SU-DHL-6 (cell line): ENCODE data around the gene PLLP.
A peak's percentile ranks its signal among the peaks of the same experiment; 100 is the strongest.

ENCODE experiments used
- H2AFZ ChIP-seq: fragments of 200-600 bp; sonication (generic); 2 replicates; pipeline ENCODE4 v1.6.1; 2014; ENCODE audit warnings: low read depth, mild to moderate bottlenecking, moderate library complexity, mixed read lengths, antibody characterized with exemption, low read length; ENCODE audit not compliant: severe bottlenecking
- H3F3A ChIP-seq: fragments of 200-600 bp; shearing (Covaris generic); 2 replicates; pipeline ENCODE4 v1.6.0; 2016; ENCODE audit warnings: antibody characterized with exemption, mild to moderate bottlenecking; ENCODE audit not compliant: insufficient read depth
- H3K27ac ChIP-seq: fragments of 200-600 bp; sonication (generic); 2 replicates; pipeline ENCODE4 v1.5.1; 2016; ENCODE audit warnings: low read depth, mild to moderate bottlenecking, low read length, moderate library complexity, mixed read lengths
- H3K27me3 ChIP-seq: fragments of 200-600 bp; sonication (generic), shearing (Covaris generic); 2 replicates; pipeline ENCODE4 v1.6.0; 2014; ENCODE audit warnings: mild to moderate bottlenecking, low read length
- H3K36me3 ChIP-seq: fragments of 200-600 bp; sonication (generic); 2 replicates; pipeline ENCODE4 v1.6.1; 2014; ENCODE audit warnings: mild to moderate bottlenecking, low read length, mixed read lengths
- H3K4me2 ChIP-seq: fragments of 300-600, 200-600 bp; shearing (Covaris generic), sonication (generic); 2 replicates; pipeline ENCODE4 v1.6.0; 2014; ENCODE audit warnings: low read length, low read depth, mild to moderate bottlenecking; ENCODE audit not compliant: poor library complexity, severe bottlenecking
- H3K4me3 ChIP-seq: fragments of 200-600 bp; sonication (generic); 2 replicates; pipeline ENCODE4 v1.5.1; 2014; ENCODE audit warnings: antibody characterized with exemption, low read length, mild to moderate bottlenecking, mixed read lengths; ENCODE audit not compliant: insufficient read depth, poor library complexity, severe bottlenecking
- H3K79me2 ChIP-seq: fragments of 200-600 bp; sonication (generic); 2 replicates; pipeline ENCODE4 v1.6.1; 2014; ENCODE audit warnings: mild to moderate bottlenecking, low read length, moderate library complexity; ENCODE audit not compliant: insufficient read depth
- H3K9ac ChIP-seq: fragments of 200-600 bp; sonication (generic); 2 replicates; pipeline ENCODE4 v1.7.0; 2014; ENCODE audit warnings: mild to moderate bottlenecking, low read length
- H3K9me2 ChIP-seq: fragments of 200-600 bp; sonication (generic); replicated peaks from 2 replicates; pipeline ENCODE4 v1.6.1; 2014; ENCODE audit warnings: low read length; ENCODE audit not compliant: insufficient read depth
- H3K9me3 ChIP-seq: fragments of 200-600 bp; sonication (generic); 2 replicates; pipeline ENCODE4 v1.6.1; 2014; ENCODE audit warnings: low read length, mixed read lengths; ENCODE audit not compliant: insufficient read depth
- H4K20me1 ChIP-seq: fragments of 200-600 bp; sonication (generic); 2 replicates; pipeline ENCODE4 v1.6.1; 2014; ENCODE audit warnings: low read depth, mild to moderate bottlenecking, antibody characterized with exemption, low read length, moderate library complexity, mixed read lengths
- EZH2phosphoT487 ChIP-seq: fragments of 200-600 bp; sonication (generic), shearing (Covaris generic); conservative IDR thresholded peaks from 2 replicates; pipeline ENCODE4 v1.6.1; 2018; ENCODE audit warnings: mild to moderate bottlenecking, antibody characterized with exemption, low read length, moderate library complexity, mixed read lengths
- TF ChIP-seq, protein P1 (sequence below): fragments of 200-600 bp; sonication (generic); IDR thresholded peaks from one replicate; pipeline ENCODE4 v1.5.1; 2017; ENCODE audit warnings: antibody characterized with exemption, mild to moderate bottlenecking, low read length, moderate library complexity; ENCODE audit not compliant: insufficient read depth, poor library complexity, severe bottlenecking

Gene PLLP

DNA sequence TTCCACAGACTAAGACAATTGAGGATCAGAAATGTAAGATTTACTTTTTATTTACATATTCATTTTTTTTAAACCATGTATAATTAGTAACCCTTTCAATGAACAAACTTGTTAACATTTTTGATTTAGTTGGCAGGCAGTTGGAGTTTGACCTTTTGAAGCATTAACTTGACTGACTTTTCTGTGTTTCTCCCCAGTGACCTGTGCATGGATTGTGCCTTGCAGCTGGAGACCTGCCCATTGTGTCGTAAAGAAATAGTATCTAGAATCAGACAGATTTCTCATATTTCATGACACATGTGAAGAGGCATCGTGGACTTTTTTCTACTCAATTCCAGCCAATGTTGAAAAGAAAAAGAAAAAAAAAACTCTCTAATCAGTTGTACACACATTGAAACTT, 45.8 kb downstream of the PLLP start:
- no peaks in the 10 kb centered on the region for H4K20me1 ChIP-seq
- H3K36me3 ChIP-seq = peaks cover 12% of the 10 kb centered on the region; the same call in 1 of the 2 replicates
- TF ChIP-seq, protein P1, sequence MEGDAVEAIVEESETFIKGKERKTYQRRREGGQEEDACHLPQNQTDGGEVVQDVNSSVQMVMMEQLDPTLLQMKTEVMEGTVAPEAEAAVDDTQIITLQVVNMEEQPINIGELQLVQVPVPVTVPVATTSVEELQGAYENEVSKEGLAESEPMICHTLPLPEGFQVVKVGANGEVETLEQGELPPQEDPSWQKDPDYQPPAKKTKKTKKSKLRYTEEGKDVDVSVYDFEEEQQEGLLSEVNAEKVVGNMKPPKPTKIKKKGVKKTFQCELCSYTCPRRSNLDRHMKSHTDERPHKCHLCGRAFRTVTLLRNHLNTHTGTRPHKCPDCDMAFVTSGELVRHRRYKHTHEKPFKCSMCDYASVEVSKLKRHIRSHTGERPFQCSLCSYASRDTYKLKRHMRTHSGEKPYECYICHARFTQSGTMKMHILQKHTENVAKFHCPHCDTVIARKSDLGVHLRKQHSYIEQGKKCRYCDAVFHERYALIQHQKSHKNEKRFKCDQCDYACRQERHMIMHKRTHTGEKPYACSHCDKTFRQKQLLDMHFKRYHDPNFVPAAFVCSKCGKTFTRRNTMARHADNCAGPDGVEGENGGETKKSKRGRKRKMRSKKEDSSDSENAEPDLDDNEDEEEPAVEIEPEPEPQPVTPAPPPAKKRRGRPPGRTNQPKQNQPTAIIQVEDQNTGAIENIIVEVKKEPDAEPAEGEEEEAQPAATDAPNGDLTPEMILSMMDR = no peak
- no peak for TF ChIP-seq EZH2phosphoT487
- no peak overlapping the region for H3K4me2 ChIP-seq
- no peak overlapping the region for H3K27ac ChIP-seq
- H3K9ac ChIP-seq = no peak overlapping the region
- no peaks in the 10 kb centered on the region for H3K79me2 ChIP-seq
- no peaks in the 10 kb centered on the region for H3K9me3 ChIP-seq
- peaks cover 33% of the 10 kb centered on the region for H3F3A ChIP-seq
- H3K9me2 ChIP-seq = no peaks in the 10 kb centered on the region
- H2AFZ ChIP-seq = no peak overlapping the region
- no peak overlapping the region for H3K4me3 ChIP-seq
- H3K27me3 ChIP-seq = no peaks in the 10 kb centered on the region

GRCh38 chr16:57236022-57236350, 48.5 kb downstream of the PLLP start:
- Histone ChIP-seq H3K9me2 (no peaks in the 10 kb centered on the region), H3K27ac (peak overlapping the region; percentile 91), H4K20me1 (no peaks in the 10 kb centered on the region), H3K9me3 (no peaks in the 10 kb centered on the region), H3K9ac (peak overlapping the region; percentile 23; the same call in 1 of the 2 replicates), H3K36me3 (peaks cover 12% of the 10 kb centered on the region; the same call in 1 of the 2 replicates), H3K4me3 (no peak overlapping the region), H2AFZ (no peak overlapping the region), H3K4me2 (peak overlapping the region; percentile 57), H3F3A (peaks cover 27% of the 10 kb centered on the region), H3K27me3 (no peaks in the 10 kb centered on the region), H3K79me2 (no peaks in the 10 kb centered on the region)
- TF ChIP-seq, protein P1 = no peak
- TF ChIP-seq EZH2phosphoT487 = no peak

DNA sequence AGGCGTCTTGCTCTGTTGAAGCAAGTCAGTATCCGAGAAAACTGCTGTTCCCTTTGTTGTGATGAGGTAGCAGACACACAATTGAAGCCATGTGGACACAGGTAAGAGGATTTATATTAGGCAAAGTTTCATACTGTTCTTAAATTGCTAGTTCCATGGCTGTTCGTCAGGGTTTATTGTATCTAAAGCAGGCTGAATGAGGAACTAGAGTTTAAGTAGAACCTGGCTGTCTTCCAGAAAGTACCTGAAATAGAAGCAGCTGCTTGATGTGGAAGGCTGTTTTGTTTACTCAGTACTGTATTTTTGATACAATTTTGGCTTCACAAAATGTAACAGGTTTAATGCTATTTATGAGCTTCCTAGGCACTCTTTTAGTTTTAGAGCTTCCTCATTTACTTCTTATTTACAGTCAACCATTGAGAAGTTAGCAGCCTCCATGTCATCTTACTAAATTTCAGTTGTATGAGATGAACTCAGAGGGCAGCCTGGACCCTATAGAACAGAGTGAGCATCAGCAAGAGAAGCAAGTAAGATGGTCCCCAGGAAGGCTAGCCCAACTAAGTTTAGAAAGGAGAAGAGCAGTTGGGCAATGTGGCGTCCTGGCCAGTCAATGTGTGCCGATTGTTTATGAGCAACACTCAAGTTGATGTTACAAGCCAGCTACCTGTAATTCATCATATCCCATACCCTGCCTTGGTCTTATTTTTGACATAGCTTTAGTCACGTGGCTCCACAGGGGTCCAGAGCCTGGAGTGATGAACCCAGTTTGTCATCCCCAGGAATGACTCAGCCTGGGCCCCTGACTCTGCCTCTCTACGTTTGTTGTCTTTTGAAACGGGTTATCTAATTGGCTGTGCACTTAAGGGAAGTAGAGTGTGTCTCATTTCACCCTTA, 49.1 kb downstream of the PLLP start:
- H3K27ac ChIP-seq = peak overlapping the region; percentile 91
- H4K20me1 ChIP-seq = no peaks in the 10 kb centered on the region
- no peaks in the 10 kb centered on the region for H3K9me3 ChIP-seq
- H3K27me3 ChIP-seq = no peaks in the 10 kb centered on the region
- no peaks in the 10 kb centered on the region for H3K9me2 ChIP-seq
- no peak overlapping the region for H3K4me3 ChIP-seq
- H3K9ac ChIP-seq = peak overlapping the region; percentile 23
- no peak overlapping the region for H2AFZ ChIP-seq
- H3K36me3 ChIP-seq = peaks cover 12% of the 10 kb centered on the region; the same call in 1 of the 2 replicates
- H3K4me2 ChIP-seq = peak overlapping the region; percentile 57
- no peaks in the 10 kb centered on the region for H3K79me2 ChIP-seq
- TF ChIP-seq, protein P1 = no peak
- TF ChIP-seq EZH2phosphoT487 = no peak
- H3F3A ChIP-seq = peaks cover 27% of the 10 kb centered on the region
